HuH-7 (cell line): ENCODE measurements around the gene SLC11A1.

Experiments used
- DNase-seq: peaks from one replicate; pipeline ENCODE4 v3.0.0; 2011; ENCODE audit warnings: low spot score

Gene SLC11A1

GRCh38 chr2:218381916-218382366, at the start of gene SLC11A1:
Gene SLC11A1, plus strand, starts transcription at chr2:218382273. Its CDS starts 96 bp downstream, at chr2:218382369.
- DNase-seq, result no peak

GRCh38 chr2:218332288-218332687, 49.8 kb upstream of the SLC11A1 start:
- DNase-seq, result no peak

GRCh38 chr2:218332920-218333645, 49.0 kb upstream of the SLC11A1 start:
- no peak for DNase-seq

GRCh38 chr2:218334531-218334930, 47.5 kb upstream of the SLC11A1 start:
- no peak for DNase-seq

GRCh38 chr2:218340656-218341055, 41.4 kb upstream of the SLC11A1 start:
- DNase-seq, result no peak

- DNase-seq, result no peak
Measured at GRCh38 chr2:218341381-218341780, 40.7 kb upstream of the SLC11A1 start.

- DNase-seq, result no peak
Measured at GRCh38 chr2:218342837-218343236, 39.2 kb upstream of the SLC11A1 start.

- no peak for DNase-seq
Measured at GRCh38 chr2:218343591-218343990, 38.5 kb upstream of the SLC11A1 start.

- DNase-seq, result no peak
Measured at GRCh38 chr2:218344090-218344754, 37.9 kb upstream of the SLC11A1 start.

- DNase-seq, result no peak
Measured at GRCh38 chr2:218344755-218345417, 37.2 kb upstream of the SLC11A1 start.

GRCh38 chr2:218345491-218346236, 36.4 kb upstream of the SLC11A1 start:
- no peak for DNase-seq

GRCh38 chr2:218347172-218347571, 34.9 kb upstream of the SLC11A1 start:
- no peak for DNase-seq

- DNase-seq, result no peak
Measured at GRCh38 chr2:218354045-218354444, 28.0 kb upstream of the SLC11A1 start.

- no peak for DNase-seq
Measured at GRCh38 chr2:218354850-218355443, 27.1 kb upstream of the SLC11A1 start.

GRCh38 chr2:218357236-218358177, 24.6 kb upstream of the SLC11A1 start:
- no peak for DNase-seq

GRCh38 chr2:218360453-218360852, 21.6 kb upstream of the SLC11A1 start:
- no peak for DNase-seq

GRCh38 chr2:218362606-218363005, 19.5 kb upstream of the SLC11A1 start:
- DNase-seq, result no peak

GRCh38 chr2:218363736-218364135, 18.3 kb upstream of the SLC11A1 start:
- no peak for DNase-seq

GRCh38 chr2:218364196-218364595, 17.9 kb upstream of the SLC11A1 start:
- DNase-seq, result no peak

- DNase-seq, result no peak
Measured at GRCh38 chr2:218366621-218367414, 15.3 kb upstream of the SLC11A1 start.
